Astrocyte (in vitro differentiated cells and primary cell): ENCODE measurements around the gene TDO2.

Experiments used
- CTCF ChIP-seq: IDR thresholded peaks from 2 replicates; pipeline ENCODE4 v1.5.1; 2011; ENCODE audit warnings: low read depth, mild to moderate bottlenecking, inconsistent platforms, low read length, moderate library complexity; ENCODE audit not compliant: insufficient read depth
- EZH2 ChIP-seq: IDR thresholded peaks from 2 replicates; pipeline ENCODE4 v1.6.1; 2012; ENCODE audit warnings: mild to moderate bottlenecking, low read length, inconsistent platforms; ENCODE audit not compliant: insufficient read depth

- no peak for TF ChIP-seq CTCF
- TF ChIP-seq EZH2 = no peak
Measured at GRCh38 chr4:155879767-155880166, 23.7 kb upstream of the TDO2 start.
